ENCODE results near the gene VGF.

DNA sequence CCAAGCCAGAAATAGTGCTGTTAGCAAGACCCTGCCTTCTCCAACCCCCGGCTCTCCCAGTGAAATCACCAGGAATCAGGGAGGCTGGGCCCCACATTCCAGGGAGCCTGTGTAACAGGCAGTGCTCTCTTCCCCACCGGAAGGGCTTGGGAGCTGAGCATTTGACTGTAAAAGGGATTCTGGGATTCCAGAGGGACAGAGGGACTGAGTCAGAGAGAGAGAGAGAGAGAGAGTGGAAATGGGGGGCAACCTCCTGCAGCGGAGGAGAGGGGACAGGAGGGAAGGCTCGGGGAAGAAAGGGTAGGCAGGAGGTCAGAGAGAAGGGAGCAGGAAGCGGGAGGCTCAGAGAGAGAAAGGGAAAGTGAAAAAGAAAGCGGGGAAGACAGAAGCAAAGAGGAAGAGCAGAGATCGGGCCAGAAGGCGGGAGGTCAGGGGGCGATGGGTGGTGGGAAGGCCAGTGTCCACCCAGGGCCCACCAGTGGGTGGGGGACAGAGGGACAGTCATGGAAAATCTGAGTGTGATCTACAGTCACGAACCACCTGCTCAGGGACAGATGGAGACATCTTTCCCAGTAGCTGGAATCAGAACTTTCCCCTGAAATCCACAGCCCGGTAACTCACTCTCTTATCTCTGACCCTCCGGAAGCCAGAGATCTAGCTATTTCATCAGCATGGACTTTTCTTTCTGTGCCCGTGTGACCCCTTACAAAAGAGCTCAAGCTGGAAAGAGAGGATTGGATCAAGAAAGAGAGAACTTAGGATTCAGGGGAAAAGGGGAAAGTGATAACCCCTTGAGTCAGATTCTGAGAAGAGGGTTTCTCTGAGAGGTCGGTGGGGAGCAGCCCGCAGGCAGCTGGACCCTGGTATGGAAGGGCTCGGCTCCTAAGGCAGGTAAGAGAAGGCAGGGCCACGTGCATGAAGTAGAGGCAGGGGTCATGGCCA is 43.1 kb downstream of the VGF start:
- TF ChIP-seq, protein P1, sequence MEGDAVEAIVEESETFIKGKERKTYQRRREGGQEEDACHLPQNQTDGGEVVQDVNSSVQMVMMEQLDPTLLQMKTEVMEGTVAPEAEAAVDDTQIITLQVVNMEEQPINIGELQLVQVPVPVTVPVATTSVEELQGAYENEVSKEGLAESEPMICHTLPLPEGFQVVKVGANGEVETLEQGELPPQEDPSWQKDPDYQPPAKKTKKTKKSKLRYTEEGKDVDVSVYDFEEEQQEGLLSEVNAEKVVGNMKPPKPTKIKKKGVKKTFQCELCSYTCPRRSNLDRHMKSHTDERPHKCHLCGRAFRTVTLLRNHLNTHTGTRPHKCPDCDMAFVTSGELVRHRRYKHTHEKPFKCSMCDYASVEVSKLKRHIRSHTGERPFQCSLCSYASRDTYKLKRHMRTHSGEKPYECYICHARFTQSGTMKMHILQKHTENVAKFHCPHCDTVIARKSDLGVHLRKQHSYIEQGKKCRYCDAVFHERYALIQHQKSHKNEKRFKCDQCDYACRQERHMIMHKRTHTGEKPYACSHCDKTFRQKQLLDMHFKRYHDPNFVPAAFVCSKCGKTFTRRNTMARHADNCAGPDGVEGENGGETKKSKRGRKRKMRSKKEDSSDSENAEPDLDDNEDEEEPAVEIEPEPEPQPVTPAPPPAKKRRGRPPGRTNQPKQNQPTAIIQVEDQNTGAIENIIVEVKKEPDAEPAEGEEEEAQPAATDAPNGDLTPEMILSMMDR (IDR thresholded peaks at IDR 0.05): no peak
- no peak for TF ChIP-seq POLR2A (IDR thresholded peaks at IDR 0.05)
